ENCODE data around the gene FOS.

FOS gene

GRCh38 chr14:75242546-75243273, 35.9 kb upstream of the FOS start:
- H3K4me3 ChIP-seq (ENCODE audit: low read depth, low read length) = no peak overlapping the region
- DNase-seq (ENCODE audit: low read depth) = no peak
- no peak for TF ChIP-seq MAX (IDR thresholded peaks at IDR 0.05; ENCODE audit: low read depth, low read length)
- no peak for TF ChIP-seq CTCF (IDR thresholded peaks at IDR 0.05; ENCODE audit: low read depth, low read length)
- TF ChIP-seq MYC (IDR thresholded peaks at IDR 0.05; ENCODE audit: low read depth, low read length) = no peak
- no peak for TF ChIP-seq POLR2A (IDR thresholded peaks at IDR 0.05; ENCODE audit: extremely low read depth, insufficient read length)

GRCh38 chr14:75244121-75244520, 34.5 kb upstream of the FOS start:
- no peak for DNase-seq (ENCODE audit: low read depth)
- TF ChIP-seq CTCF (IDR thresholded peaks at IDR 0.05; ENCODE audit: low read depth, low read length) (no peak), POLR2A (IDR thresholded peaks at IDR 0.05; ENCODE audit: extremely low read depth, insufficient read length) (no peak), MYC (IDR thresholded peaks at IDR 0.05; ENCODE audit: low read depth, low read length) (no peak), MAX (IDR thresholded peaks at IDR 0.05; ENCODE audit: low read depth, low read length) (no peak)
- H3K4me3 ChIP-seq (ENCODE audit: low read depth, low read length) = no peak overlapping the region

GRCh38 chr14:75246546-75247285, 31.9 kb upstream of the FOS start:
- TF ChIP-seq MYC (IDR thresholded peaks at IDR 0.05; ENCODE audit: low read depth, low read length) (no peak), CTCF (IDR thresholded peaks at IDR 0.05; ENCODE audit: low read depth, low read length) (no peak), POLR2A (IDR thresholded peaks at IDR 0.05; ENCODE audit: extremely low read depth, insufficient read length) (no peak), MAX (IDR thresholded peaks at IDR 0.05; ENCODE audit: low read depth, low read length) (no peak)

GRCh38 chr14:75247286-75247922, 31.2 kb upstream of the FOS start:
- DNase-seq (ENCODE audit: low read depth) = no peak
- H3K4me3 ChIP-seq (ENCODE audit: low read depth, low read length) = no peak overlapping the region
- TF ChIP-seq POLR2A (IDR thresholded peaks at IDR 0.05; ENCODE audit: extremely low read depth, insufficient read length) = no peak
- TF ChIP-seq CTCF (IDR thresholded peaks at IDR 0.05; ENCODE audit: low read depth, low read length) = no peak
- no peak for TF ChIP-seq MYC (IDR thresholded peaks at IDR 0.05; ENCODE audit: low read depth, low read length)
- TF ChIP-seq MAX (IDR thresholded peaks at IDR 0.05; ENCODE audit: low read depth, low read length) = no peak

More at GRCh38 chr14:75246546-75247285, 31.9 kb upstream of the FOS start:
- DNase-seq (ENCODE audit: low read depth) = no peak
- H3K4me3 ChIP-seq (ENCODE audit: low read depth, low read length) = no peak overlapping the region

GRCh38 chr14:75247939-75248338, 30.7 kb upstream of the FOS start:
- no peak overlapping the region for H3K4me3 ChIP-seq (ENCODE audit: low read depth, low read length)

More at GRCh38 chr14:75247939-75248338, 30.7 kb upstream of the FOS start:
- DNase-seq (ENCODE audit: low read depth) = no peak
- no peak for TF ChIP-seq MYC (IDR thresholded peaks at IDR 0.05; ENCODE audit: low read depth, low read length)
- no peak for TF ChIP-seq POLR2A (IDR thresholded peaks at IDR 0.05; ENCODE audit: extremely low read depth, insufficient read length)
- no peak for TF ChIP-seq CTCF (IDR thresholded peaks at IDR 0.05; ENCODE audit: low read depth, low read length)
- no peak for TF ChIP-seq MAX (IDR thresholded peaks at IDR 0.05; ENCODE audit: low read depth, low read length)

Data from NB4 (cell line).